MM.1S (cell line): Measurements from ENCODE around the gene NTRK1.

Experiments
- DNase-seq: peaks from one replicate; pipeline ENCODE4 v3.0.0-alpha.2; 2015
- H2AFZ ChIP-seq: fragments of 300-600 bp; sonication (generic); 2 replicates; pipeline ENCODE4 v1.6.0; 2016; ENCODE audit warnings: antibody characterized with exemption, low read length
- H3F3A ChIP-seq: fragments of 300-600 bp; sonication (generic); 2 replicates; pipeline ENCODE4 v1.6.1; 2016; ENCODE audit warnings: mild to moderate bottlenecking, antibody characterized with exemption, low read length, moderate library complexity, mixed read lengths; ENCODE audit not compliant: insufficient read depth
- H3K27ac ChIP-seq: fragments of 300-600 bp; sonication (generic); 2 replicates; pipeline ENCODE4 v1.5.1; 2016; ENCODE audit warnings: mild to moderate bottlenecking, low read length
- H3K27me3 ChIP-seq: fragments of 300-600 bp; sonication (generic); replicated peaks from 2 replicates; pipeline ENCODE4 v1.6.0; 2016; ENCODE audit warnings: low read length; ENCODE audit not compliant: insufficient read depth
- H3K36me3 ChIP-seq: fragments of 300-600 bp; sonication (generic); replicated peaks from 2 replicates; pipeline ENCODE4 v1.6.1; 2016; ENCODE audit warnings: mild to moderate bottlenecking, low read length, mixed read lengths; ENCODE audit not compliant: insufficient read depth
- H3K4me1 ChIP-seq: fragments of 300-600 bp; sonication (generic); 2 replicates; pipeline ENCODE4 v1.6.1; 2016; ENCODE audit warnings: low read length, mixed read lengths
- H3K4me2 ChIP-seq: fragments of 300-600 bp; sonication (generic); 2 replicates; pipeline ENCODE4 v1.6.0; 2016; ENCODE audit warnings: low read depth, low read length
- H3K4me3 ChIP-seq: fragments of 300-600 bp; sonication (generic); 2 replicates; pipeline ENCODE4 v1.5.1; 2016; ENCODE audit warnings: low read length, mixed read lengths
- H3K79me2 ChIP-seq: fragments of 300-600 bp; sonication (generic); 2 replicates; pipeline ENCODE4 v1.6.1; 2016; ENCODE audit warnings: mixed run types, low read length, mixed read lengths
- H3K9ac ChIP-seq: fragments of 300-600 bp; sonication (generic); 2 replicates; pipeline ENCODE4 v1.6.1; 2016; ENCODE audit warnings: low read length, mixed read lengths
- H3K9me2 ChIP-seq: fragments of 300-600 bp; sonication (generic); replicated peaks from 2 replicates; pipeline ENCODE4 v1.6.1; 2016; ENCODE audit warnings: mild to moderate bottlenecking, low read length, mixed read lengths; ENCODE audit not compliant: insufficient read depth
- H3K9me3 ChIP-seq: fragments of 300-600 bp; sonication (generic); replicated peaks from 2 replicates; pipeline ENCODE4 v1.6.1; 2016; ENCODE audit warnings: mild to moderate bottlenecking, low read length, mixed read lengths; ENCODE audit not compliant: insufficient read depth
- H4K20me1 ChIP-seq: fragments of 300-600 bp; sonication (generic); 2 replicates; pipeline ENCODE4 v1.6.1; 2016; ENCODE audit warnings: mild to moderate bottlenecking, low read length, moderate library complexity, mixed read lengths; ENCODE audit not compliant: insufficient read depth
- EZH2 ChIP-seq: fragments of 300-600 bp; sonication (generic); optimal IDR thresholded peaks from 2 replicates; pipeline ENCODE3; 2017; ENCODE audit warnings: low read depth, mild to moderate bottlenecking, antibody characterized with exemption, low read length, mixed read lengths
- EZH2phosphoT487 ChIP-seq: fragments of 300-600 bp; sonication (generic); IDR thresholded peaks from 2 replicates; pipeline ENCODE4 v1.6.1; 2018; ENCODE audit warnings: antibody characterized with exemption, low read length
- TF ChIP-seq, protein P1 (sequence below): fragments of 300-600 bp; sonication (generic); IDR thresholded peaks from 2 replicates; pipeline ENCODE4 v1.5.1; 2016; ENCODE audit warnings: antibody characterized with exemption, low read length, mixed read lengths

NTRK1 gene

DNA sequence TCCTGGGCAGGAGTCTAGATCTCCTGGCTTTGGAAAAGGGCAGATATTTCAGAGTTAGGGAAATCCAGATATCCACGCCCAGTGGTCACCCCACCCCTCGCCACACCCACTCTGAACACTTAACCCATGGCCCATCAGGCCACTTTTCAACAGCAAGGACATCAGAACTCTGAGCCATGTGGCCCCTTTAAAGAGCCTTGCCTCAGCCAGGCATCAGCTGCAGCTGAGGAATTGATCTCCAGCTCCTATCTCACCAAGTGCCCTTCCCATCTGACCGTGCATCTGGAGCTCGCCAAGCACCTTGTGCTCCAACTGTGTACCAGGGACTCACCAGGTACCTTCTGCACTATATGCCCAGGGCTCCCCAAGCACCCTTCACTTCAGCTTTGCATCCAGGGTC is 23.8 kb upstream of the NTRK1 start:
- Histone ChIP-seq H3K4me1 (no peaks in the 10 kb centered on the region), H3K9me3 (no peaks in the 10 kb centered on the region), H3K9ac (no peak overlapping the region), H3K27me3 (peaks cover 42% of the 10 kb centered on the region), H3K36me3 (no peaks in the 10 kb centered on the region), H2AFZ (no peak overlapping the region), H3K27ac (no peak overlapping the region), H3F3A (no peaks in the 10 kb centered on the region), H3K79me2 (no peaks in the 10 kb centered on the region), H3K9me2 (no peaks in the 10 kb centered on the region), H4K20me1 (no peaks in the 10 kb centered on the region), H3K4me3 (no peak overlapping the region), H3K4me2 (no peak overlapping the region)
- TF ChIP-seq EZH2phosphoT487 (no peak), EZH2 (no peak)
- TF ChIP-seq, protein P1, sequence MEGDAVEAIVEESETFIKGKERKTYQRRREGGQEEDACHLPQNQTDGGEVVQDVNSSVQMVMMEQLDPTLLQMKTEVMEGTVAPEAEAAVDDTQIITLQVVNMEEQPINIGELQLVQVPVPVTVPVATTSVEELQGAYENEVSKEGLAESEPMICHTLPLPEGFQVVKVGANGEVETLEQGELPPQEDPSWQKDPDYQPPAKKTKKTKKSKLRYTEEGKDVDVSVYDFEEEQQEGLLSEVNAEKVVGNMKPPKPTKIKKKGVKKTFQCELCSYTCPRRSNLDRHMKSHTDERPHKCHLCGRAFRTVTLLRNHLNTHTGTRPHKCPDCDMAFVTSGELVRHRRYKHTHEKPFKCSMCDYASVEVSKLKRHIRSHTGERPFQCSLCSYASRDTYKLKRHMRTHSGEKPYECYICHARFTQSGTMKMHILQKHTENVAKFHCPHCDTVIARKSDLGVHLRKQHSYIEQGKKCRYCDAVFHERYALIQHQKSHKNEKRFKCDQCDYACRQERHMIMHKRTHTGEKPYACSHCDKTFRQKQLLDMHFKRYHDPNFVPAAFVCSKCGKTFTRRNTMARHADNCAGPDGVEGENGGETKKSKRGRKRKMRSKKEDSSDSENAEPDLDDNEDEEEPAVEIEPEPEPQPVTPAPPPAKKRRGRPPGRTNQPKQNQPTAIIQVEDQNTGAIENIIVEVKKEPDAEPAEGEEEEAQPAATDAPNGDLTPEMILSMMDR = no peak
- no peak for DNase-seq

DNA sequence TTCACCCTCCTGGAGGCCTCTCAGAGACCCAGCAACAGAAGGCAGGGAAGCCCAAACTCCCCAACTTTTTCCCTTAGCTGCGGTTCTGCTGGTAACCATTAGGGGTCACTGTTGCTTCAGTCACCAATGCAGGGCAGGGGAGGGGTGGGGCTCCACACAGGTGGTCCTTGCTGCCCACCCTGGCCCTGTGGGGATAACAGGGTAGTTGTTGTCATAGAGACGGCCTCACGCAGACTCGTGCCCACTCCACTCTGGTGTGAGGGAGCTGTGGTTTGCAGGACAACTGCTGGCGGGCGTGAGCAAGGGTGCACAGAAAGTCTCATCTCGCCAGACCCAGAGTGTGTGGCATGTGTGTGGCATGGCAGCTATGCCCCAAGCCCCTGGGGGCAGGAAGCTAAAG is 21.7 kb upstream of the NTRK1 start:
- H3K27ac ChIP-seq = no peak overlapping the region
- no peaks in the 10 kb centered on the region for H3F3A ChIP-seq
- TF ChIP-seq EZH2phosphoT487 = no peak
- TF ChIP-seq, protein P1 = peak; percentile 99
- TF ChIP-seq EZH2 = no peak
- no peak overlapping the region for H3K9ac ChIP-seq
- peaks cover 53% of the 10 kb centered on the region for H3K27me3 ChIP-seq
- no peaks in the 10 kb centered on the region for H3K36me3 ChIP-seq
- no peaks in the 10 kb centered on the region for H3K9me2 ChIP-seq
- no peak overlapping the region for H2AFZ ChIP-seq
- no peak overlapping the region for H3K4me2 ChIP-seq
- H3K79me2 ChIP-seq = no peaks in the 10 kb centered on the region
- H3K4me1 ChIP-seq = no peaks in the 10 kb centered on the region
- H3K9me3 ChIP-seq = no peaks in the 10 kb centered on the region
- DNase-seq = peak; percentile 43
- H4K20me1 ChIP-seq = no peaks in the 10 kb centered on the region
- no peak overlapping the region for H3K4me3 ChIP-seq

DNA sequence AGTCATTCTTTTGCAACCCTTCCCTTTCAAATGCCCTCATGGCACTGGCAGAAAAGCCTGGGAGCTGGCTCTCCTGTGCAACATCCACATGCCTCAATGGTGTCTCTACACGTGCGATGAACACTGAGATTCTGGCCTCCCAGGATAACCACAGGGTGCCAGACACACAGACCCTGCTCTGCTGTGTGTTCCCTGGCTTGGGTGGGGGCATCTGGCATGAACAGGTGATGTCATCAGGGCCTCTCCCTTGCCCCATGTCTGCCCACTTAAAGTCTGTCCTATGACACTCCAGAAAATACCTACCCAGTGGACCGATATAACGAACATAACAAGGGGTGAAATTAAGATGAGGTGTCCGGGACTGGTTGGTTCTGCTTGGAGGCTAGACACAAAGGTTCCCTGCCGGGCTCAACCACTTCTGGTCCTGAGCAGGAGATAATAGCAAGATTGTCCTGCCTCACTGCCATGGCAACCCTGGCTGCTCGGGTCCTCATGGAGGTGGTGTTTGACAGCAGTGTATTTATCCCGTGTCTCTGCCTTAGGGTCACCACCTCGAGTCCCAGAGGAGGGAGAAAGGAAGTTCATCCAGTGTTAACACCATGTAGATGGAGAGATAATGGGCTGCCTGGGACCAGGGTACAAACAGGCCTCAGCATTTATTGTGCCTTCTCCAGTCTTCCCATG is 21.1 kb upstream of the NTRK1 start:
- no peaks in the 10 kb centered on the region for H4K20me1 ChIP-seq
- no peak overlapping the region for H3K9ac ChIP-seq
- peaks cover 53% of the 10 kb centered on the region for H3K27me3 ChIP-seq
- H2AFZ ChIP-seq = no peak overlapping the region
- no peaks in the 10 kb centered on the region for H3F3A ChIP-seq
- no peaks in the 10 kb centered on the region for H3K9me2 ChIP-seq
- no peak overlapping the region for H3K4me3 ChIP-seq
- H3K4me1 ChIP-seq = no peaks in the 10 kb centered on the region
- no peak for TF ChIP-seq EZH2phosphoT487
- TF ChIP-seq, protein P1 = no peak
- TF ChIP-seq EZH2 = no peak
- H3K79me2 ChIP-seq = no peaks in the 10 kb centered on the region
- no peak overlapping the region for H3K4me2 ChIP-seq
- no peaks in the 10 kb centered on the region for H3K9me3 ChIP-seq
- H3K36me3 ChIP-seq = no peaks in the 10 kb centered on the region
- DNase-seq = no peak
- no peak overlapping the region for H3K27ac ChIP-seq
